Fibroblast of pulmonary artery (primary cell): ENCODE results near the gene SELENOI.

Experiments
- DNase-seq: peaks from one replicate; pipeline ENCODE4 v3.0.0-alpha.2; 2010; ENCODE audit warnings: low read depth
- H3K4me3 ChIP-seq: replicated peaks from 2 replicates; pipeline ENCODE4 v1.5.1; 2011; ENCODE audit warnings: low read depth, mild to moderate bottlenecking, control low read depth, low read length, moderate library complexity
- CTCF ChIP-seq: IDR thresholded peaks from 2 replicates; pipeline ENCODE4 v1.5.1; 2011; ENCODE audit warnings: mild to moderate bottlenecking, control low read depth, low read length, inconsistent platforms; ENCODE audit errors: missing control alignments

SELENOI gene

GRCh38 chr2:26337298-26337697 is 8.6 kb upstream of the SELENOI start:
- no peak for DNase-seq
- no peak overlapping the region for H3K4me3 ChIP-seq
- no peak for TF ChIP-seq CTCF

- no peak for DNase-seq
- TF ChIP-seq CTCF, result no peak
- no peak overlapping the region for H3K4me3 ChIP-seq
Observed at GRCh38 chr2:26340831-26341230, 5.1 kb upstream of the SELENOI start.

- no peak for TF ChIP-seq CTCF
- peak overlapping the region; percentile 95 for H3K4me3 ChIP-seq
- peak; percentile 51 for DNase-seq
Observed at GRCh38 chr2:26344581-26345282, 1.2 kb upstream of the SELENOI start.

GRCh38 chr2:26345283-26345544 is 729 bp upstream of the SELENOI start:
- TF ChIP-seq CTCF, result no peak
- peak overlapping the region; percentile 95 for H3K4me3 ChIP-seq
- DNase-seq, result no peak

GRCh38 chr2:26346454-26347053 is 611 bp downstream of the SELENOI start, which contains the start of gene ADGRF3:
Gene ADGRF3 (minus strand): TSS chr2:26346789. CDS start chr2:26346234, 555 bp downstream.
- H3K4me3 ChIP-seq, result peak within 1 kb of the TSS; percentile 95
- TF ChIP-seq CTCF, result no peak
- DNase-seq, result no peak

- DNase-seq, result no peak
- no peak for TF ChIP-seq CTCF
- H3K4me3 ChIP-seq, result peak overlapping the region; percentile 95
Observed at GRCh38 chr2:26347286-26347865, 1.4 kb downstream of the SELENOI start.
